Neutrophil (primary cell): Measurements from ENCODE around the gene TUBGCP5.
"Not testable (repeated sequence)": the region's sequence is repeated elsewhere in the genome, so short reads cannot be mapped to it uniquely, and the experiment has no call there.

ENCODE experiments used
- H3K27ac ChIP-seq: fragments of 200-600 bp; sonication (generic); 2 replicates; pipeline ENCODE4 v1.5.1; 2016; ENCODE audit warnings: mild to moderate bottlenecking, moderate library complexity
- H3K27me3 ChIP-seq: fragments of 200-600 bp; sonication (generic); 2 replicates; pipeline ENCODE4 v1.6.0; 2016; ENCODE audit warnings: mild to moderate bottlenecking
- H3K36me3 ChIP-seq: fragments of 200-600 bp; sonication (generic); 2 replicates; pipeline ENCODE4 v1.5.1; 2017
- H3K4me1 ChIP-seq, 2 experiments: fragments of 200-600 bp in 1 of 2; sonication (generic) in 1 of 2; 1 replicate in 1 of 2; 2 replicates in 1 of 2; pipeline versions ENCODE4 v1.5.1 to v1.6.1; 2013 to 2016; ENCODE audit warnings: low read depth in 1 of 2, low read length in 1 of 2, mild to moderate bottlenecking in 1 of 2, moderate library complexity in 1 of 2; ENCODE audit not compliant: control insufficient read depth in 1 of 2, insufficient read depth in 1 of 2
- H3K4me3 ChIP-seq, 2 experiments: fragments of 200-600 bp in 1 of 2; sonication (generic) in 1 of 2; 1 replicate in 1 of 2; 2 replicates in 1 of 2; pipeline ENCODE4 v1.5.1; 2013 to 2016; ENCODE audit warnings: low read depth in 1 of 2, low read length in 1 of 2, mild to moderate bottlenecking in 1 of 2, moderate library complexity in 1 of 2
- H3K9me3 ChIP-seq: fragments of 200-600 bp; sonication (generic); 2 replicates; pipeline ENCODE4 v1.5.1; 2016
- TF ChIP-seq, protein P1 (sequence below): fragments of 200-600 bp; sonication (generic); IDR thresholded peaks from 2 replicates; pipeline ENCODE4 v1.5.1; 2016; ENCODE audit warnings: antibody characterized with exemption

Gene TUBGCP5

GRCh38 chr15:23039143-23039916 is at the start of gene TUBGCP5:
TSS of gene TUBGCP5 (minus strand) at chr15:23039569. CDS start at chr15:23039543, 26 bp downstream.
- Histone ChIP-seq H3K27ac (no peak within 1 kb of the TSS), H3K4me1 (peaks cover 12 to 13% of the 10 kb centered on the region in 2 experiments), H3K9me3 (no peaks in the 10 kb centered on the region), H3K27me3 (peaks cover 17% of the 10 kb centered on the region), H3K4me3 (peak within 1 kb of the TSS; percentile 65 to 72), H3K36me3 (no peaks in the 10 kb centered on the region)
- TF ChIP-seq, protein P1, sequence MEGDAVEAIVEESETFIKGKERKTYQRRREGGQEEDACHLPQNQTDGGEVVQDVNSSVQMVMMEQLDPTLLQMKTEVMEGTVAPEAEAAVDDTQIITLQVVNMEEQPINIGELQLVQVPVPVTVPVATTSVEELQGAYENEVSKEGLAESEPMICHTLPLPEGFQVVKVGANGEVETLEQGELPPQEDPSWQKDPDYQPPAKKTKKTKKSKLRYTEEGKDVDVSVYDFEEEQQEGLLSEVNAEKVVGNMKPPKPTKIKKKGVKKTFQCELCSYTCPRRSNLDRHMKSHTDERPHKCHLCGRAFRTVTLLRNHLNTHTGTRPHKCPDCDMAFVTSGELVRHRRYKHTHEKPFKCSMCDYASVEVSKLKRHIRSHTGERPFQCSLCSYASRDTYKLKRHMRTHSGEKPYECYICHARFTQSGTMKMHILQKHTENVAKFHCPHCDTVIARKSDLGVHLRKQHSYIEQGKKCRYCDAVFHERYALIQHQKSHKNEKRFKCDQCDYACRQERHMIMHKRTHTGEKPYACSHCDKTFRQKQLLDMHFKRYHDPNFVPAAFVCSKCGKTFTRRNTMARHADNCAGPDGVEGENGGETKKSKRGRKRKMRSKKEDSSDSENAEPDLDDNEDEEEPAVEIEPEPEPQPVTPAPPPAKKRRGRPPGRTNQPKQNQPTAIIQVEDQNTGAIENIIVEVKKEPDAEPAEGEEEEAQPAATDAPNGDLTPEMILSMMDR, result no peak

- TF ChIP-seq, protein P1, result no peak
- Histone ChIP-seq H3K9me3 (no peaks in the 10 kb centered on the region), H3K4me3 (no peak overlapping the region), H3K36me3 (no peaks in the 10 kb centered on the region), H3K27ac (no peak overlapping the region), H3K27me3 (no peaks in the 10 kb centered on the region), H3K4me1 (no peaks in the 10 kb centered on the region)
Observed at GRCh38 chr15:23083115-23083514, 43.7 kb upstream of the TUBGCP5 start.

DNA sequence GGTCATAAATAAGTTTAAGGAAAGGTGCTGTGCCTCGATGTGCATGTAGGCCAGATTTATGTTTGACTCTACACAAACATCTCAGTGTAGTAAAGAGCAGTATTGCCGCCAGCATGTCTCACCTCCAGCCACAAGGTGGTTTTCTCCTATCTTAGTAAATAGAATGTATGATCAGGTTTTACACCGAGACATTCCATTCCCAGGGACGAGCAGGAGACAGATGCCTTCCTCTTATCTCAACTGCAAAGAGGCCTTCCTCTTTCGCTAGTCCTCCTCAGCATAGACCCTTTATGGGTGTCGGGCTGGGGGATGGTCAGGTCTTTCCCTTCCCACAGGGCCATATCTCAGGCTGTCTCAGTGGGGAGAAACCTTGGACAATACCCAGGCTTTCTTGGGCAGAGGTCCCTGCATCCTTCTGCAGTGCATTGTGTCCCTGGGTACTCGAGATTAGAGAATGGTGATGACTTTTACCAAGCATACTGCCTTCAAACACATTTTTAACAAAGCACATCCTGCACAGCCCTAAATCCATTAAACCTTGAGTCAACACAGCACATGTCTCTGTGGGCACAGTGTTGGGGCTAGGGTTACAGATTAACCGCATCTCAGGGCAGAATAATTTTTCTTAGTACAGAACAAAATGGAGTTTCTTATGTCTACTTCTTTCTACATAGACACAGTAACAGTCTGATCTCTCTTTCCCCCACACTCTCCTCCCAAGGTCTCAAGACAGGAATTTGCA is 42.8 kb upstream of the TUBGCP5 start:
- H3K4me3 ChIP-seq, H3K27me3 ChIP-seq, H3K4me1 ChIP-seq, H3K27ac ChIP-seq, H3K36me3 ChIP-seq, H3K9me3 ChIP-seq: not testable (repeated sequence)

DNA sequence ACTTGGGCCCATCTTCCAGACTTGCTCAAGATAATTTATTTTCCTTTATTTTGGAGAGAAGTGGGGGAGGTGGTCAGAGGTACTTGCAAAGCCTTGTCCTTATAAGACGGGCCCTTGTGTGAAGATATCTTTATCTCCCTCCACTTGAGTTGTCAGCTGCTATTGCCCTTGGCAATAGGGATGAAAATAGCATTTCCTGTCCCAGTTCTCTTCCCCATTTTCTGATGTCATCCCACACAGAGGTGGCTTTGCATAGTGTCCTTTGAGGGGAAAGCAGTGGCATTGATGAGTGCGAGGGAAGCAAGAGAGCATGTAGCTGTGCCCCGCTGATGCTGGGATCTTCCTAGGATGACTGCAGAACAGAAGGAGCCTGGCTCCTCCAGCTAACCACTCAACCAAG is 41.9 kb upstream of the TUBGCP5 start:
- no peaks in the 10 kb centered on the region for H3K9me3 ChIP-seq
- H3K27ac ChIP-seq, result no peak overlapping the region
- H3K4me1 ChIP-seq, result no peaks in the 10 kb centered on the region
- no peaks in the 10 kb centered on the region for H3K36me3 ChIP-seq
- H3K27me3 ChIP-seq, result no peaks in the 10 kb centered on the region
- no peak overlapping the region for H3K4me3 ChIP-seq
- TF ChIP-seq, protein P1, result no peak

GRCh38 chr15:23079766-23080165 is 40.4 kb upstream of the TUBGCP5 start:
- TF ChIP-seq, protein P1, result no peak
- no peak overlapping the region for H3K27ac ChIP-seq
- H3K36me3 ChIP-seq, result no peaks in the 10 kb centered on the region
- H3K4me3 ChIP-seq, result no peak overlapping the region
- H3K4me1 ChIP-seq, result no peaks in the 10 kb centered on the region
- H3K9me3 ChIP-seq, result no peaks in the 10 kb centered on the region
- H3K27me3 ChIP-seq, result no peaks in the 10 kb centered on the region

DNA sequence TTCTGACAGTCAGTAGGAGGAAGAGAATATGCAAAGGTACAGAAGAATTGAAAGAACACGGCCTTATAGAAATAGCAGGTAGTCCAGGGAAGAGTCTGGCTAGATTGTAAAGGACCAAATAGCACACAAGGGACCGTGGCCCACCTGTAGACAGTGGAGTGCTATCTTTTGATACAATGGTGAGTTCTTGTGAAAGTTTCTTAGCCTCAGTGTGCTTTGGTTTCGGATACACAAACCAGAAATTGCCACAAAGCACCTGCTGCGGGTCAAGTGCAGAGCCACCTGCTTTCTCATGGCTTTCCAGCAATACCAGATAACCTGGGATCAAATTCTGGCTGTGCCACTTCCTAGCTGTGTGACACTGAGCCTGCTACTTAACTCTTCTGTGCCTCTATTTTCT is 36.6 kb upstream of the TUBGCP5 start:
- H3K27ac ChIP-seq, result no peak overlapping the region
- H3K4me1 ChIP-seq, result no peaks in the 10 kb centered on the region
- no peaks in the 10 kb centered on the region for H3K36me3 ChIP-seq
- no peaks in the 10 kb centered on the region for H3K9me3 ChIP-seq
- TF ChIP-seq, protein P1, result no peak
- H3K4me3 ChIP-seq, result no peak overlapping the region
- H3K27me3 ChIP-seq, result peaks cover 14% of the 10 kb centered on the region
